Anterior cingulate cortex (tissue), 58 donors: ENCODE measurements around the gene HECW1.

Source experiments
- DNase-seq, 58 donors: peaks; one replicate each; lab custom pipeline; 2025; lab: John Stamatoyannopoulos, UW

Gene HECW1

GRCh38 chr7:43395351-43395750 is 282.9 kb downstream of the HECW1 start:
- no peak for DNase-seq

- DNase-seq = no peak
Observed at GRCh38 chr7:43396187-43396740, 283.8 kb downstream of the HECW1 start.

- no peak for DNase-seq
Observed at GRCh38 chr7:43398831-43399230, 286.4 kb downstream of the HECW1 start.

- DNase-seq = no peak
Observed at GRCh38 chr7:43405948-43406347, 293.5 kb downstream of the HECW1 start.

GRCh38 chr7:43406961-43407360 is 294.5 kb downstream of the HECW1 start:
- no peak for DNase-seq

- no peak for DNase-seq
Observed at GRCh38 chr7:43408981-43409380, 296.5 kb downstream of the HECW1 start.

- DNase-seq = no peak
Observed at GRCh38 chr7:43417455-43417854, 305.0 kb downstream of the HECW1 start.

GRCh38 chr7:43430411-43430810 is 318.0 kb downstream of the HECW1 start:
- no peak for DNase-seq

GRCh38 chr7:43431020-43431595 is 318.7 kb downstream of the HECW1 start:
- DNase-seq = no peak

GRCh38 chr7:43433639-43434038 is 321.2 kb downstream of the HECW1 start:
- no peak for DNase-seq

GRCh38 chr7:43437001-43437400 is 324.6 kb downstream of the HECW1 start:
- no peak for DNase-seq

- no peak for DNase-seq
Observed at GRCh38 chr7:43438897-43439479, 326.5 kb downstream of the HECW1 start.

GRCh38 chr7:43439631-43440401 is 327.4 kb downstream of the HECW1 start:
- peak in 1 of 58 donors; percentile 12 for DNase-seq

- DNase-seq = peak in 11 of 58 donors; percentile 10 to 75 (median 28)
Observed at GRCh38 chr7:43441231-43442130, 329.0 kb downstream of the HECW1 start.

- no peak for DNase-seq
Observed at GRCh38 chr7:43443381-43443780, 330.9 kb downstream of the HECW1 start.

- no peak for DNase-seq
Observed at GRCh38 chr7:43444711-43445578, 332.5 kb downstream of the HECW1 start.

- DNase-seq = no peak
Observed at GRCh38 chr7:43449577-43449976, 337.1 kb downstream of the HECW1 start.

GRCh38 chr7:43450894-43451293 is 338.4 kb downstream of the HECW1 start:
- DNase-seq = no peak

GRCh38 chr7:43454936-43455518 is 342.6 kb downstream of the HECW1 start:
- DNase-seq = peak in 2 of 58 donors; percentile 25 to 28
